Loucy (cell line): ENCODE measurements around the gene DGCR8.
A peak's percentile ranks its signal among the peaks of the same experiment; 100 is the strongest.

Source experiments
- H2AFZ ChIP-seq: fragments of 200-600 bp; sonication (generic); 2 replicates; pipeline ENCODE4 v1.6.0; 2016; ENCODE audit warnings: antibody characterized with exemption, mild to moderate bottlenecking, low read length, moderate library complexity
- H3F3A ChIP-seq: fragments of 200-600 bp; 2 replicates; pipeline ENCODE4 v1.6.0; 2016; ENCODE audit warnings: antibody characterized with exemption, low read depth, mild to moderate bottlenecking
- H3K27me3 ChIP-seq: fragments of 200-600 bp; sonication (generic); 2 replicates; pipeline ENCODE4 v1.6.1; 2014; ENCODE audit warnings: low read length, mild to moderate bottlenecking; ENCODE audit not compliant: insufficient read depth, poor library complexity, severe bottlenecking
- H3K36me3 ChIP-seq: fragments of 200-600 bp; sonication (generic); 2 replicates; pipeline ENCODE4 v1.6.1; 2016; ENCODE audit warnings: low read length; ENCODE audit not compliant: insufficient read depth
- H3K4me1 ChIP-seq: fragments of 200-600 bp; sonication (generic); 2 replicates; pipeline ENCODE4 v1.5.1; 2014; ENCODE audit warnings: low read length, mild to moderate bottlenecking; ENCODE audit not compliant: insufficient read depth, poor library complexity, severe bottlenecking
- H3K4me2 ChIP-seq: fragments of 200-600 bp; sonication (generic); 2 replicates; pipeline ENCODE4 v1.6.0; 2014; ENCODE audit warnings: antibody characterized with exemption, low read length, low read depth, mild to moderate bottlenecking; ENCODE audit not compliant: poor library complexity, severe bottlenecking
- H3K4me3 ChIP-seq: fragments of 200-600 bp; sonication (generic); 2 replicates; pipeline ENCODE4 v1.5.1; 2014; ENCODE audit warnings: low read length, mild to moderate bottlenecking, mixed read lengths; ENCODE audit not compliant: poor library complexity, severe bottlenecking
- H3K79me2 ChIP-seq: fragments of 200-600 bp; sonication (generic); 2 replicates; pipeline ENCODE4 v1.6.1; 2014; ENCODE audit warnings: low read length; ENCODE audit not compliant: insufficient read depth
- H3K9ac ChIP-seq: fragments of 200-600 bp; sonication (generic); 2 replicates; pipeline ENCODE4 v1.6.0; 2014; ENCODE audit warnings: mild to moderate bottlenecking, low read depth, low read length, moderate library complexity; ENCODE audit not compliant: poor library complexity, severe bottlenecking
- H3K9me2 ChIP-seq: fragments of 200-600 bp; sonication (generic); replicated peaks from 2 replicates; pipeline ENCODE4 v1.6.1; 2016; ENCODE audit warnings: low read depth, low read length, mixed read lengths
- H3K9me3 ChIP-seq: fragments of 200-600 bp; sonication (generic); 2 replicates; pipeline ENCODE4 v1.6.1; 2014; ENCODE audit warnings: mild to moderate bottlenecking, antibody characterized with exemption, low read length, low read depth; ENCODE audit not compliant: insufficient read depth
- H4K20me1 ChIP-seq: fragments of 200-600 bp; sonication (generic); 2 replicates; pipeline ENCODE4 v1.6.0; 2014; ENCODE audit warnings: antibody characterized with exemption, low read length, mild to moderate bottlenecking; ENCODE audit not compliant: insufficient read depth, poor library complexity, severe bottlenecking
- CTCF ChIP-seq: fragments of 200-600 bp; sonication (generic); conservative IDR thresholded peaks from 2 replicates; pipeline ENCODE4 v1.5.1; 2014; ENCODE audit warnings: mild to moderate bottlenecking, antibody characterized with exemption, low read length
- EZH2phosphoT487 ChIP-seq: fragments of 200-600 bp; IDR thresholded peaks from 2 replicates; pipeline ENCODE4 v1.6.1; 2018; ENCODE audit warnings: antibody characterized with exemption, mild to moderate bottlenecking, moderate library complexity, borderline replicate concordance

Gene DGCR8

DNA sequence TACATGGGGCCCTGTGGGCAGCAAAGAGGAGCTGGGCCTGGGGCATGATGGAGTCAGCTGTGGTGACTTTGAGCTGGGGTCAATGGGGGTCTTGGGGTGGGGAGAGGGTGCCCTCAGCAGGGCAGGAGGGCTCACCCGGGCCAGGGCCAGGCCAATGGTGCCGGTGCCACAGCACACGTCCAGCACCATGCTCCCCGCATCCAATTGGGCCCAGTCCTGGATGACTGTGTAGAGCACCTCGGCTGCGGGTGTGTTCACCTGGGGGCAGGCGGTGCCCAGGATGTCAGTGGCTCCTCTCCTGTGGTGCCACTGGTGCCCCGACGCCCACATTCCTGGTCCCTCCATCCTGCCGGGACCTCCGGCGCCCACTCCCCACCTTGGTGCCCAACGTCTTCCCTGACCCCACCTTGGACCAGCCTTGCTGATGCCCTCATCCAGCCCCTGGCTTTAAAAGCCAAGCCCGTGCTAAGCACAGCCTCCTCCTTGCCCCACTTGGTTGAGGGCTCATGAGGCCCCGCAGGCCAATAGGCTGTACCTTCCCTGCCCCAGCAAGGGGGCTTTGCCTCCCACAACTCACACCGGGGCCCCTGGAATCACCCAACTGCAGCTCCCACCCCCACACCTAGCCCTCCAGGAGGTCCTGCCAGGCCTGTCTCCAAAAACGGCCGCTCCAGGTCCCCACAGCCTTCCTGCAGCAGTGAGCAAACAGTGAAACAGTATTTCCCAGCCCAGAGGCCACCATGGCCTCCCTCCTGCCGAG, 33.7 kb downstream of the DGCR8 start:
- peaks cover 52% of the 10 kb centered on the region; the same call in 1 of the 2 replicates for H3K36me3 ChIP-seq
- no peak overlapping the region for H3K9ac ChIP-seq
- H3K79me2 ChIP-seq: peaks cover 47% of the 10 kb centered on the region
- no peaks in the 10 kb centered on the region for H3F3A ChIP-seq
- peaks cover 20% of the 10 kb centered on the region for H4K20me1 ChIP-seq
- H3K27me3 ChIP-seq: no peaks in the 10 kb centered on the region
- H2AFZ ChIP-seq: no peak overlapping the region
- peak overlapping the region; percentile 89 for H3K4me2 ChIP-seq
- H3K4me1 ChIP-seq: peaks cover 18% of the 10 kb centered on the region
- no peak overlapping the region for H3K4me3 ChIP-seq
- H3K9me2 ChIP-seq: no peaks in the 10 kb centered on the region
- no peak for TF ChIP-seq EZH2phosphoT487
- TF ChIP-seq CTCF: no peak
- H3K9me3 ChIP-seq: no peaks in the 10 kb centered on the region

DNA sequence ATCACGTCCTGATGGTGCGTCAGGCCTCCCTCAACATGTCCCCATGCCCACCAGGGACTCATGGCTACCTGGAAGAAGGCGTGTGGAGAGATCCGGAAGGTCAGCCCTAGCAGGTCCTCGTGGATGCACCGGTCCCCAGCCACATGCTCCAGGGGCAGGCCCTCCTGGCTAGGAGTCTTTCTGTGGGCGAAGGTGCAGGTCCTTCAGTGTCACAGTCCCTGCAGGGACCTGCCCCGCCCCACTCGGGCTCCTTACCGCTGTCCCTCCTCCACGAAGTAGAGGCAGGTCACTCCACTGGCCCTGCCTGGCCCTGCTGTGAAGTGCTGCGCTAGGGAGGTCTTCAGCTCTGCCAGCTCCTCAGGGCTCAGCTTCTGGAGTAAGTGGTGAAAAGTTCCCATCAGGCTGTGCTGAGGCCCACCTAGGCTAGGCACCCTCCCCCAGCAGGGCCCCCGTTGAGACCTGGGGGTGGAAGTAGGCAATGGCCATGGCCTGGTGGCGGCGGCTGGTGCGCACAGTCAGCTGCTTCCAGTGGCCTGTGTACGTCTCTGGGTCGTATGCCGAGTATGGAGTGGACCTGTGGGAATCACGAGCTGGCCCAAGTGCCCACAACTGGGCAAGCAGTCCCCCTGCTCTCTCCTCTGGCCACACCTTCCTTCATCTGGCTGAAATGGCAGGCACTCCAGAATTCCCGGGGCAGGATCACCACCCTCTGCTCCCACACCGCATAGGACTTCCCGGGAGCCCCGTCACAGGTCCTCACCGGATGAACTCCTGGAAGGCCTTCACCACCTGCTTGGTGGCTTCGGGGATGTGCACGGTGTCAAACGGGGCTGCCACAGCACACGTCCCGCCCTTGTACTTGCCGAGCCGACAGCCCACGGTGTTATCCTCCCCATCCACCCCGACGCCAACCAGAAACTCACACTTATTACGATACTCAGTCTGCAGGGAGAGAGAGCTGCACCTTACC, 34.8 kb downstream of the DGCR8 start:
- Histone ChIP-seq H3K9ac (peak overlapping the region; percentile 98), H3K9me3 (no peaks in the 10 kb centered on the region), H4K20me1 (peaks cover 31% of the 10 kb centered on the region), H3K36me3 (peaks cover 49% of the 10 kb centered on the region; the same call in 1 of the 2 replicates), H3K4me3 (peak overlapping the region; percentile 98), H3K27me3 (no peaks in the 10 kb centered on the region), H3K9me2 (no peaks in the 10 kb centered on the region), H3K79me2 (peaks cover 57% of the 10 kb centered on the region), H2AFZ (no peak overlapping the region), H3K4me2 (peak overlapping the region; percentile 89), H3K4me1 (peaks cover 28% of the 10 kb centered on the region), H3F3A (no peaks in the 10 kb centered on the region)
- TF ChIP-seq CTCF (no peak), EZH2phosphoT487 (no peak)

GRCh38 chr22:20115691-20116375, 35.8 kb downstream of the DGCR8 start, which contains the start of gene RANBP1:
Gene RANBP1 (plus strand): TSS chr22:20116104. CDS start chr22:20116185, 81 bp downstream.
- H3K79me2 ChIP-seq: peaks cover 68% of the 10 kb centered on the region

More at GRCh38 chr22:20115691-20116375, 35.8 kb downstream of the DGCR8 start, which contains the start of gene RANBP1:
- peak within 1 kb of the TSS; percentile 75 for H2AFZ ChIP-seq
- peak within 1 kb of the TSS; percentile 98 for H3K9ac ChIP-seq
- H4K20me1 ChIP-seq: peaks cover 41% of the 10 kb centered on the region
- H3K9me3 ChIP-seq: no peaks in the 10 kb centered on the region
- no peaks in the 10 kb centered on the region for H3K27me3 ChIP-seq
- peaks cover 38% of the 10 kb centered on the region for H3K4me1 ChIP-seq
- H3K4me2 ChIP-seq: peak within 1 kb of the TSS; percentile 89
- H3K36me3 ChIP-seq: peaks cover 49% of the 10 kb centered on the region; the same call in 1 of the 2 replicates
- H3K9me2 ChIP-seq: no peaks in the 10 kb centered on the region
- H3F3A ChIP-seq: no peaks in the 10 kb centered on the region
- peak within 1 kb of the TSS; percentile 98 for H3K4me3 ChIP-seq
- no peak for TF ChIP-seq CTCF
